Gastrocnemius medialis (tissue), 4 donors: ENCODE results near the gene GPLD1. TPM values are rescaled to one million over a fixed set of nuclear protein-coding genes. Genes with fewer than 3 reads are reported as not detected.
A peak's percentile ranks its signal among the peaks of the same experiment; 100 is the strongest.
"Not testable (repeated sequence)": the region's sequence is repeated elsewhere in the genome, so short reads cannot be mapped to it uniquely, and the experiment has no call there.

ENCODE experiments used
- ATAC-seq, 2 donors: fragments of 150-250 bp; one replicate each; pipeline ENCODE4 v1.9.1; 2016
- DNase-seq, 2 donors: peaks; one replicate each; pipeline ENCODE4 v3.0.0-alpha.2; 2019
- H3K27ac ChIP-seq, 4 donors: fragments of 200-600 bp; sonication (generic); 1 replicate in 1 of 4; 2 replicates in 3 of 4; pipeline ENCODE4 v1.5.1; 2016 to 2018; ENCODE audit warnings: mild to moderate bottlenecking in 2 of 4, moderate library complexity in 1 of 4
- H3K27me3 ChIP-seq, 3 donors: fragments of 200-600 bp; sonication (generic) in 2 of 3; 1 replicate in 1 of 3; 2 replicates in 2 of 3; pipeline versions ENCODE4 v1.5.1 to v1.6.0; 2016 to 2019; ENCODE audit warnings: mild to moderate bottlenecking in 1 of 3, moderate library complexity in 1 of 3
- H3K36me3 ChIP-seq, 2 donors: fragments of 200-600 bp; sonication (generic) in 1 of 2; one replicate each; pipeline ENCODE4 v1.5.1; 2017 to 2018
- H3K4me1 ChIP-seq, 2 donors: fragments of 200-600 bp; sonication (generic) in 1 of 2; one replicate each; pipeline ENCODE4 v1.5.1; 2016 to 2017; ENCODE audit warnings: mild to moderate bottlenecking in 2 of 2
- H3K4me3 ChIP-seq, 4 donors: fragments of 200-600 bp; sonication (generic) in 3 of 4; 1 replicate in 1 of 4; 2 replicates in 3 of 4; pipeline ENCODE4 v1.5.1; 2016 to 2019; ENCODE audit warnings: mild to moderate bottlenecking in 2 of 4
- H3K9me3 ChIP-seq, 3 donors: fragments of 200-600 bp; sonication (generic) in 2 of 3; 1 replicate in 1 of 3; 2 replicates in 2 of 3; pipeline ENCODE4 v1.5.1; 2016 to 2019
- CTCF ChIP-seq, 5 experiments: fragments of 450-650 bp in 3 of 5; fragments of 200-600 bp in 2 of 5; sonication (generic) in 2 of 5; IDR thresholded peaks in 4 of 5; conservative IDR thresholded peaks in 1 of 5; 1 replicate in 4 of 5; 2 replicates in 1 of 5; pipeline ENCODE4 v1.5.1; 2016 to 2019; ENCODE audit warnings: antibody characterized with exemption in 5 of 5, mild to moderate bottlenecking in 3 of 5, moderate library complexity in 3 of 5
- POLR2A ChIP-seq, 2 donors: fragments of 450-650 bp; IDR thresholded peaks; one replicate each; pipeline ENCODE4 v1.6.1; 2017; ENCODE audit warnings: antibody characterized with exemption in 2 of 2, mild to moderate bottlenecking in 2 of 2, moderate library complexity in 2 of 2
- in situ Hi-C, 4 donors: fragments of 200-750 bp; cut with MboI; loops; one replicate each; pipeline versions ENCODE4 v1.15.0 to v1.8.0; 2017; ENCODE audit warnings: low sequenced_read_pairs in 4 of 4
- intact Hi-C: fragments of 100-400 bp; cut with DNase I; formaldehyde crosslinking; loops from one replicate; pipeline ENCODE4 v1.15.1; 2023; ENCODE audit warnings: low total_unique reads
- total RNA-seq, 4 donors: library from RNA; depleted of rRNA; stranded (reverse); fragments of >200 nt; gene quantifications; one replicate each; pipeline versions ENCODE4 v1.1.0 to v1.2.3, GENCODE V29; 2016

The GPLD1 gene
- total RNA-seq, 4 donors from 2014 or later, result 0.07 to 1.2 (median 0.28) TPM

GRCh38 chr6:24522228-24523176, 33.1 kb upstream of the GPLD1 start:
- H3K27ac ChIP-seq, result no peak overlapping the region
- H3K9me3 ChIP-seq, result no peaks in the 10 kb centered on the region
- in situ Hi-C loops, result loop anchor here in 2 of 4 donors (5.0 to 10.0 kb wide), 3 partner anchors 88 to 238 kb away; no protein-coding TSS in a partner anchor
- TF ChIP-seq CTCF (IDR thresholded peaks at IDR 0.05 in 4 of 5, conservative IDR thresholded peaks at IDR 0.05 in 1 of 5), result no peak
- no peak for TF ChIP-seq POLR2A (IDR thresholded peaks at IDR 0.05)
- intact Hi-C loops, result no loop called here
- ATAC-seq, result no peak
- H3K27me3 ChIP-seq, result no peaks in the 10 kb centered on the region
- peaks cover 0 to 3% of the 10 kb centered on the region in 2 donors for H3K36me3 ChIP-seq
- DNase-seq, result no peak
- H3K4me1 ChIP-seq, result no peaks in the 10 kb centered on the region
- H3K4me3 ChIP-seq, result no peak overlapping the region

- intact Hi-C loops (loop anchor here (2.0 kb wide), 2 partner anchors 90 to 238 kb away; no protein-coding TSS in a partner anchor), in situ Hi-C loops (loop anchor here in 2 of 4 donors (5.0 to 10.0 kb wide), 3 partner anchors 86 to 236 kb away; no protein-coding TSS in a partner anchor)
- H3K9me3 ChIP-seq, result no peaks in the 10 kb centered on the region
- DNase-seq, result peak; percentile 30 to 39
- TF ChIP-seq POLR2A (IDR thresholded peaks at IDR 0.05), result no peak
- TF ChIP-seq CTCF (IDR thresholded peaks at IDR 0.05 in 4 of 5, conservative IDR thresholded peaks at IDR 0.05 in 1 of 5), result peak in 4 of 5 experiments; percentile 22 to 75 (median 56)
- H3K4me1 ChIP-seq, result no peaks in the 10 kb centered on the region
- no peak overlapping the region for H3K4me3 ChIP-seq
- H3K27me3 ChIP-seq, result no peaks in the 10 kb centered on the region
- no peak overlapping the region for H3K27ac ChIP-seq
- H3K36me3 ChIP-seq, result peaks cover 0 to 4% of the 10 kb centered on the region in 2 donors
- peak; percentile 74 to 79 for ATAC-seq
Observed at GRCh38 chr6:24520929-24521546, 31.7 kb upstream of the GPLD1 start.

- ATAC-seq, result no peak
- no peak for DNase-seq
- Histone ChIP-seq H3K27ac (no peak overlapping the region), H3K4me3 (no peak overlapping the region), H3K27me3 (no peaks in the 10 kb centered on the region), H3K9me3 (no peaks in the 10 kb centered on the region), H3K36me3 (peaks cover 0 to 4% of the 10 kb centered on the region in 2 donors), H3K4me1 (no peaks in the 10 kb centered on the region)
- TF ChIP-seq CTCF (IDR thresholded peaks at IDR 0.05 in 4 of 5, conservative IDR thresholded peaks at IDR 0.05 in 1 of 5), result no peak
- in situ Hi-C loops (no loop called here), intact Hi-C loops (no loop called here)
Observed at GRCh38 chr6:24517659-24518543, 28.5 kb upstream of the GPLD1 start.

- Histone ChIP-seq H3K4me3 (no peak overlapping the region), H3K4me1 (no peaks in the 10 kb centered on the region), H3K27me3 (no peaks in the 10 kb centered on the region), H3K36me3 (peaks cover 0 to 9% of the 10 kb centered on the region in 2 donors), H3K9me3 (no peaks in the 10 kb centered on the region), H3K27ac (no peak overlapping the region)
- ATAC-seq, result no peak
- in situ Hi-C loops, result no loop called here
- intact Hi-C loops, result no loop called here
- TF ChIP-seq POLR2A (IDR thresholded peaks at IDR 0.05) (no peak), CTCF (IDR thresholded peaks at IDR 0.05 in 4 of 5, conservative IDR thresholded peaks at IDR 0.05 in 1 of 5) (no peak)
- DNase-seq, result no peak
Observed at GRCh38 chr6:24513602-24514001, 24.2 kb upstream of the GPLD1 start.

GRCh38 chr6:24511976-24512375, 22.6 kb upstream of the GPLD1 start:
- in situ Hi-C loops, H3K4me3 ChIP-seq, H3K9me3 ChIP-seq, H3K27ac ChIP-seq, ATAC-seq, DNase-seq, H3K36me3 ChIP-seq, H3K4me1 ChIP-seq, intact Hi-C loops, H3K27me3 ChIP-seq: not testable (repeated sequence)
